IMR-90 (cell line): ENCODE results near the gene PRKN. TPM values are rescaled to one million over a fixed set of nuclear protein-coding genes. Genes with fewer than 3 reads are reported as not detected.

ENCODE experiments used
- ATAC-seq: fragments of 200-7000 bp; cut with Tn5 transposase; 2 replicates; pipeline ENCODE4 v1.9.1; 2020; ENCODE audit warnings: low read depth, mild to moderate bottlenecking, moderate library complexity
- BruUV-seq: library from RNA; stranded (reverse); fragments of 400-500 nt; replicated peaks from 2 replicates; lab custom pipeline; 2021; lab: Mats Ljungman, UMichigan
- CTCF ChIA-PET: fragments of 300-600 bp; formaldehyde crosslinking; extraction: SDS; loops from one replicate; lab custom pipeline; 2021; ENCODE audit warnings: antibody characterized with exemption; lab: Yijun Ruan, JAX
- POLR2A ChIA-PET: fragments of 300-600 bp; sonication (Branson Sonifier 250); formaldehyde crosslinking; loops from one replicate; lab custom pipeline; 2022; ENCODE audit warnings: antibody characterized with exemption; ENCODE audit not compliant: unreplicated experiment; lab: Charles Lee
- DNase-seq: peaks from one replicate; pipeline ENCODE4 v3.0.0; 2013
- H2AFZ ChIP-seq: replicated peaks from 2 replicates; pipeline ENCODE3; 2013; ENCODE audit warnings: low read length, mild to moderate bottlenecking; ENCODE audit not compliant: poor library complexity
- H2AK5ac ChIP-seq: 2 replicates; pipeline ENCODE4 v1.6.1; 2013; ENCODE audit warnings: low read depth, low read length, inconsistent platforms
- H2AK9ac ChIP-seq: replicated peaks from 2 replicates; pipeline ENCODE3; 2013; ENCODE audit warnings: mild to moderate bottlenecking, low read depth, low read length, moderate library complexity; ENCODE audit not compliant: poor library complexity
- H2BK120ac ChIP-seq: 2 replicates; pipeline ENCODE4 v1.6.1; 2013; ENCODE audit warnings: low read depth, low read length, inconsistent platforms
- H2BK15ac ChIP-seq: 3 replicates; pipeline ENCODE4 v1.6.1; 2013; ENCODE audit warnings: low read depth, low read length, inconsistent platforms
- H2BK20ac ChIP-seq: 2 replicates; pipeline ENCODE4 v1.6.1; 2013; ENCODE audit warnings: low read depth, mild to moderate bottlenecking, inconsistent platforms, low read length, moderate library complexity
- H2BK5ac ChIP-seq: 2 replicates; pipeline ENCODE4 v1.6.1; 2013; ENCODE audit warnings: mild to moderate bottlenecking, low read depth, low read length, inconsistent platforms; ENCODE audit not compliant: poor library complexity, severe bottlenecking
- H3K14ac ChIP-seq: replicated peaks from 2 replicates; pipeline ENCODE4 v1.6.1; 2013; ENCODE audit warnings: low read depth, low read length, inconsistent platforms
- H3K18ac ChIP-seq: 2 replicates; pipeline ENCODE4 v1.6.1; 2013; ENCODE audit warnings: low read depth, low read length, control low read depth
- H3K23ac ChIP-seq: 2 replicates; pipeline ENCODE4 v1.6.1; 2013; ENCODE audit warnings: low read depth, low read length, inconsistent platforms
- H3K27ac ChIP-seq: 2 replicates; pipeline ENCODE4 v1.5.1; 2013; ENCODE audit warnings: mild to moderate bottlenecking, control low read depth, low read length; ENCODE audit not compliant: insufficient read depth
- H3K27me3 ChIP-seq: 2 replicates; pipeline ENCODE4 v1.6.1; 2013; ENCODE audit warnings: low read length; ENCODE audit not compliant: control insufficient read depth, insufficient read depth
- H3K36me3 ChIP-seq: 2 replicates; pipeline ENCODE4 v1.6.1; 2013; ENCODE audit warnings: low read length, mixed read lengths; ENCODE audit not compliant: control insufficient read depth, insufficient read depth
- H3K4ac ChIP-seq: 2 replicates; pipeline ENCODE4 v1.6.1; 2013; ENCODE audit warnings: low read depth, low read length, inconsistent platforms
- H3K4me1 ChIP-seq: 2 replicates; pipeline ENCODE4 v1.6.1; 2013; ENCODE audit warnings: low read length, mixed read lengths; ENCODE audit not compliant: control insufficient read depth, insufficient read depth
- H3K4me2 ChIP-seq: 2 replicates; pipeline ENCODE4 v1.6.1; 2013; ENCODE audit warnings: low read depth, mild to moderate bottlenecking, control low read depth, low read length, moderate library complexity
- H3K4me3 ChIP-seq: 2 replicates; pipeline ENCODE4 v1.5.1; 2013; ENCODE audit warnings: low read depth, mild to moderate bottlenecking, control low read depth, low read length, moderate library complexity; ENCODE audit not compliant: insufficient read depth
- H3K56ac ChIP-seq: 2 replicates; pipeline ENCODE4 v1.6.1; 2013; ENCODE audit warnings: low read length, inconsistent platforms; ENCODE audit not compliant: insufficient read depth; ENCODE audit errors: extremely low read depth
- H3K79me1 ChIP-seq, 2 experiments: 2 replicates each; pipeline ENCODE4 v1.6.1; 2013; ENCODE audit warnings: low read length in 2 of 2, inconsistent platforms in 1 of 2, low read depth in 1 of 2
- H3K9ac ChIP-seq: 2 replicates; pipeline ENCODE4 v1.6.1; 2013; ENCODE audit warnings: low read depth, low read length, control low read depth
- H3K9me1 ChIP-seq: 2 replicates; pipeline ENCODE4 v1.6.1; 2013; ENCODE audit warnings: low read length, inconsistent platforms; ENCODE audit not compliant: insufficient read depth
- H3K9me3 ChIP-seq: 2 replicates; pipeline ENCODE4 v1.6.1; 2013; ENCODE audit warnings: low read length; ENCODE audit not compliant: control insufficient read depth, insufficient read depth
- H4K20me1 ChIP-seq: 2 replicates; pipeline ENCODE4 v1.6.1; 2013; ENCODE audit warnings: low read length, inconsistent platforms; ENCODE audit not compliant: insufficient read depth
- H4K5ac ChIP-seq: 2 replicates; pipeline ENCODE4 v1.6.1; 2013; ENCODE audit warnings: mild to moderate bottlenecking, low read depth, low read length, control low read depth
- H4K8ac ChIP-seq, 2 experiments: 2 replicates each; pipeline ENCODE4 v1.6.1; 2013; ENCODE audit warnings: low read depth in 2 of 2, low read length in 2 of 2, control low read depth in 1 of 2, inconsistent platforms in 1 of 2
- H4K91ac ChIP-seq: 2 replicates; pipeline ENCODE4 v1.6.1; 2013; ENCODE audit warnings: low read depth, low read length, inconsistent platforms; ENCODE audit not compliant: insufficient read depth
- BHLHE40 ChIP-seq: fragments of 150-350 bp; IDR thresholded peaks from 2 replicates; pipeline ENCODE4 v1.6.1; 2016; ENCODE audit warnings: mild to moderate bottlenecking, low read depth, low read length
- CEBPB ChIP-seq: IDR thresholded peaks from 2 replicates; pipeline ENCODE4 v1.6.1; 2012; ENCODE audit warnings: low read depth, low read length, improper control_type of control experiment
- CHD1 ChIP-seq: IDR thresholded peaks from 2 replicates; pipeline ENCODE4 v1.6.1; 2012; ENCODE audit warnings: low read depth, low read length, improper control_type of control experiment
- CTCF ChIP-seq: conservative IDR thresholded peaks from 2 replicates; pipeline ENCODE4 v1.5.1; 2012; ENCODE audit warnings: mild to moderate bottlenecking, low read depth, low read length, improper control_type of control experiment
- ELK1 ChIP-seq: fragments of 150-350 bp; IDR thresholded peaks from 2 replicates; pipeline ENCODE4 v1.6.1; 2016; ENCODE audit warnings: low read depth, mild to moderate bottlenecking, low read length, moderate library complexity, borderline replicate concordance
- FOS ChIP-seq: fragments of 150-350 bp; IDR thresholded peaks from 2 replicates; pipeline ENCODE4 v1.6.1; 2016; ENCODE audit warnings: low read depth, low read length
- MAFK ChIP-seq: IDR thresholded peaks from 2 replicates; pipeline ENCODE4 v1.6.1; 2012; ENCODE audit warnings: low read depth, low read length, improper control_type of control experiment
- MAZ ChIP-seq: IDR thresholded peaks from 2 replicates; pipeline ENCODE4 v1.6.1; 2012; ENCODE audit warnings: low read depth, mild to moderate bottlenecking, low read length, improper control_type of control experiment, moderate library complexity, borderline replicate concordance
- MXI1 ChIP-seq: IDR thresholded peaks from 2 replicates; pipeline ENCODE4 v1.6.1; 2012; ENCODE audit warnings: low read depth, mild to moderate bottlenecking, low read length, moderate library complexity, borderline replicate concordance
- NFE2L2 ChIP-seq: fragments of 150-350 bp; IDR thresholded peaks from 2 replicates; pipeline ENCODE4 v1.6.1; 2016; ENCODE audit warnings: low read depth, mild to moderate bottlenecking, low read length
- POLR2A ChIP-seq: IDR thresholded peaks from 2 replicates; pipeline ENCODE4 v1.6.1; 2012; ENCODE audit warnings: mild to moderate bottlenecking, low read depth, low read length
- RAD21 ChIP-seq: IDR thresholded peaks from 2 replicates; pipeline ENCODE4 v1.6.1; 2012; ENCODE audit warnings: low read length, improper control_type of control experiment
- RCOR1 ChIP-seq: IDR thresholded peaks from 2 replicates; pipeline ENCODE4 v1.6.1; 2012; ENCODE audit warnings: mild to moderate bottlenecking, low read length, improper control_type of control experiment; ENCODE audit not compliant: insufficient replicate concordance
- RFX5 ChIP-seq: IDR thresholded peaks from 2 replicates; pipeline ENCODE4 v1.8.0; 2012; ENCODE audit warnings: low read depth, mild to moderate bottlenecking, low read length, moderate library complexity
- SMC3 ChIP-seq: fragments of 150-350 bp; IDR thresholded peaks from 2 replicates; pipeline ENCODE4 v1.6.1; 2016; ENCODE audit warnings: low read depth, mild to moderate bottlenecking, antibody characterized with exemption, low read length, moderate library complexity
- WGBS, 2 experiments: methylation state at CpG; one replicate each; pipeline versions ENCODE4 v1.1.5 to v1.1.7; 2013; ENCODE audit warnings: missing lambda C conversion rate in 2 of 2; ENCODE audit not compliant: insufficient read length in 1 of 2; ENCODE audit errors: extremely low coverage in 2 of 2; 5-methylcytosine and 5-hydroxymethylcytosine counted together
- dilution Hi-C: fragments of 300-500 bp; cut with HindIII; formaldehyde crosslinking; loops from one replicate; pipeline ENCODE4 v1.14.3; 2018; ENCODE audit warnings: low sequenced_read_pairs; ENCODE audit not compliant: unreplicated experiment
- in situ Hi-C: fragments of 300-500 bp; cut with MboI; formaldehyde crosslinking; loops from 3 replicates; pipeline ENCODE4 v1.14.3; 2019; ENCODE audit warnings: low sequenced_read_pairs, inconsistent platforms, mixed read lengths
- intact Hi-C: fragments of 100-400 bp; cut with micrococcal nuclease; formaldehyde crosslinking; loops from 2 replicates; pipeline ENCODE4 v1.10.0; 2022
- polyA plus RNA-seq, 3 experiments: library from polyadenylated mRNA; depleted of rRNA; stranded (reverse); fragments of >200 nt; gene quantifications; 2 replicates each; pipeline ENCODE4 v1.2.3, GENCODE V29; 2012; ENCODE audit warnings: low replicate concordance in 1 of 3
- total RNA-seq: library from RNA; depleted of rRNA; stranded (reverse); fragments of >200 nt; gene quantifications from 2 replicates; pipeline ENCODE4 v1.2.3, GENCODE V29; 2012
- TF ChIP-seq, protein P1 (sequence below): fragments of 150-350 bp; IDR thresholded peaks from 2 replicates; pipeline ENCODE4 v1.6.1; 2017; ENCODE audit warnings: mild to moderate bottlenecking, antibody characterized with exemption, low read length, low read depth

Gene PRKN
- total and polyA plus RNA-seq, 2 of the 4 experiments (the other 2 are of a cell fraction), result 0.15 to 0.18 TPM

DNA sequence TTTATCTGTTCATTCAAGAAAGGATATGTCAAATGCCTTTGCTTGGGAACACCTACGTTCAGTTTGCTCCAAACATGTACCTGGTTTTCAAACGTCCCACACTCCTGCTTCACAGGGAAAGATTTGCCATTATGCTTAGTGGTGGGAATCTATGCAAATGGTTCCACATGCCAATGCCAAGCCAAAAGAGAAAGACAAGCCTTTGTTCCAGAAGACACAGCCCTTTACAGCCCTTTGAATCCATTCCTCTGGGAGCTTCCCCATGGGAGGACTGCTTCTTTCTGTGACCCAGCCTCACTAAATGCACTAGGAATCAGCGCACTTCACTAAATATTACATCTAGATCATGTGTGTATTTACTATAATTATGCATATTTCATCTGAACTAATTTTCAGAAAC, 619.5 kb downstream of the PRKN start:
- no TSS peak for BruUV-seq
- Histone ChIP-seq H3K4me1 (no peaks in the 10 kb centered on the region), H3K27ac (no peak overlapping the region), H3K14ac (no peak overlapping the region), H3K9me1 (no peaks in the 10 kb centered on the region), H3K27me3 (no peaks in the 10 kb centered on the region), H3K79me1 (no peaks in the 10 kb centered on the region), H4K20me1 (no peaks in the 10 kb centered on the region), H2AK5ac (no peak overlapping the region), H2BK120ac (no peak overlapping the region), H2BK15ac (no peak overlapping the region), H3K9me3 (peaks cover 23% of the 10 kb centered on the region), H3K9ac (no peak overlapping the region), H4K8ac (no peak overlapping the region), H3K23ac (no peak overlapping the region), H3K56ac (no peak overlapping the region), H3K4ac (no peak overlapping the region), H2AFZ (no peak overlapping the region), H3K4me3 (no peak overlapping the region), H3K36me3 (no peaks in the 10 kb centered on the region), H3K4me2 (no peak overlapping the region), H2BK5ac (no peak overlapping the region), H4K5ac (no peak overlapping the region), H4K91ac (no peak overlapping the region), H3K18ac (no peak overlapping the region), H2AK9ac (no peak overlapping the region), H2BK20ac (no peak overlapping the region)
- no peak for TF ChIP-seq MAFK
- no peak for TF ChIP-seq MXI1
- TF ChIP-seq MAZ, result no peak
- no peak for TF ChIP-seq FOS
- no peak for TF ChIP-seq POLR2A
- no peak for TF ChIP-seq CEBPB
- no peak for TF ChIP-seq CHD1
- no peak for TF ChIP-seq RCOR1
- TF ChIP-seq NFE2L2, result no peak
- no peak for TF ChIP-seq BHLHE40
- no peak for TF ChIP-seq ELK1
- no peak for TF ChIP-seq SMC3
- TF ChIP-seq RAD21, result no peak
- TF ChIP-seq, protein P1, sequence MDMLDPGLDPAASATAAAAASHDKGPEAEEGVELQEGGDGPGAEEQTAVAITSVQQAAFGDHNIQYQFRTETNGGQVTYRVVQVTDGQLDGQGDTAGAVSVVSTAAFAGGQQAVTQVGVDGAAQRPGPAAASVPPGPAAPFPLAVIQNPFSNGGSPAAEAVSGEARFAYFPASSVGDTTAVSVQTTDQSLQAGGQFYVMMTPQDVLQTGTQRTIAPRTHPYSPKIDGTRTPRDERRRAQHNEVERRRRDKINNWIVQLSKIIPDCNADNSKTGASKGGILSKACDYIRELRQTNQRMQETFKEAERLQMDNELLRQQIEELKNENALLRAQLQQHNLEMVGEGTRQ, result no peak
- TF ChIP-seq RFX5, result no peak
- TF ChIP-seq CTCF, result no peak
- DNase-seq (no peak), ATAC-seq (no peak)
- CTCF ChIA-PET, result no interaction called here
- dilution Hi-C loops, result no loop called here
- no CpG with 5 or more reads among the region's 3 CpGs for WGBS, 2 experiments
- in situ Hi-C loops, result no loop called here
- POLR2A ChIA-PET, result no interaction called here
- intact Hi-C loops, result no loop called here
